Panc1 (cell line): ENCODE results near the gene TRDN. TPM values are rescaled to one million over a fixed set of nuclear protein-coding genes. Genes with fewer than 3 reads are reported as not detected.

Experiments
- ATAC-seq: fragments of 200-7000 bp; cut with Tn5 transposase; 2 replicates; pipeline ENCODE4 v1.9.1; 2020; ENCODE audit warnings: mild to moderate bottlenecking, moderate library complexity
- BruUV-seq: library from RNA; stranded (reverse); fragments of 400-500 nt; replicated peaks from 2 replicates; lab custom pipeline; 2021; lab: Mats Ljungman, UMichigan
- CTCF ChIA-PET: fragments of 300-600 bp; sonication (Branson Sonifier 250); formaldehyde crosslinking; loops from one replicate; lab custom pipeline; 2022; ENCODE audit warnings: antibody characterized with exemption; lab: Charles Lee
- POLR2A ChIA-PET: fragments of 300-600 bp; sonication (Branson Sonifier 250); formaldehyde crosslinking; loops from one replicate; lab custom pipeline; 2022; ENCODE audit warnings: antibody characterized with exemption; lab: Charles Lee
- DNase-seq: peaks from one replicate; pipeline ENCODE4 v3.0.0-alpha.2; 2010; ENCODE audit warnings: low read depth, low spot score
- H3K27ac ChIP-seq: 2 replicates; pipeline ENCODE4 v1.5.1; 2011; ENCODE audit warnings: mild to moderate bottlenecking, low read length, inconsistent platforms
- H3K27me3 ChIP-seq: fragments of 200-500 bp; sonication (Bioruptor generic); 2 replicates; pipeline ENCODE4 v1.6.0; 2014; ENCODE audit warnings: low read length, inconsistent platforms; ENCODE audit not compliant: control insufficient read depth, insufficient read depth
- H3K36me3 ChIP-seq: fragments of 200-500 bp; sonication (Bioruptor generic); 2 replicates; pipeline ENCODE4 v1.5.1; 2014; ENCODE audit warnings: inconsistent platforms, mild to moderate bottlenecking, low read length, moderate library complexity; ENCODE audit not compliant: control insufficient read depth, insufficient read depth
- H3K4me1 ChIP-seq: 2 replicates; pipeline ENCODE4 v1.5.1; 2011; ENCODE audit warnings: inconsistent platforms, mild to moderate bottlenecking, low read length, moderate library complexity; ENCODE audit not compliant: control insufficient read depth, insufficient read depth
- H3K4me3 ChIP-seq, 2 experiments: 2 replicates each; pipeline ENCODE4 v1.5.1; 2011 to 2012; ENCODE audit warnings: low read depth in 2 of 2, low read length in 2 of 2, mild to moderate bottlenecking in 2 of 2, inconsistent platforms in 1 of 2, moderate library complexity in 1 of 2
- H3K9me3 ChIP-seq: fragments of 200-500 bp; sonication (Bioruptor generic); 2 replicates; pipeline ENCODE4 v1.5.1; 2014; ENCODE audit warnings: low read depth, mild to moderate bottlenecking, inconsistent platforms, low read length, moderate library complexity; ENCODE audit not compliant: control insufficient read depth, insufficient read depth
- POLR2AphosphoS5 ChIP-seq: IDR thresholded peaks from 2 replicates; pipeline ENCODE4 v1.6.1; 2012; ENCODE audit warnings: mild to moderate bottlenecking, low read depth, low read length, moderate library complexity
- SIN3A ChIP-seq: IDR thresholded peaks from 2 replicates; pipeline ENCODE4 v1.6.1; 2012; ENCODE audit warnings: low read depth, mild to moderate bottlenecking, low read length, moderate library complexity, borderline replicate concordance; ENCODE audit not compliant: insufficient read depth
- TCF7L2 ChIP-seq: IDR thresholded peaks from 2 replicates; pipeline ENCODE4 v1.6.1; 2011; ENCODE audit warnings: mild to moderate bottlenecking, low read depth, low read length, inconsistent platforms
- in situ Hi-C: cut with HindIII; loops from 2 replicates; pipeline ENCODE4 v1.10.0; 2016; ENCODE audit warnings: low sequenced_read_pairs, low pct_unique_long_range_greater_than_20kb
- intact Hi-C: fragments of 100-400 bp; cut with micrococcal nuclease; formaldehyde crosslinking; loops from one replicate; pipeline ENCODE4 v1.10.0; 2022; ENCODE audit not compliant: unreplicated experiment
- total RNA-seq: library from RNA; stranded (reverse); gene quantifications from one replicate; pipeline ENCODE4 v1.2.1, GENCODE V29; 2021; ENCODE audit not compliant: unreplicated experiment
- TF ChIP-seq, protein P1 (sequence below), 2 experiments: IDR thresholded peaks; 2 replicates each; pipeline ENCODE4 v1.6.1; 2011 to 2012; ENCODE audit warnings: low read depth in 2 of 2, control low read depth in 1 of 2, low read length in 1 of 2, mild to moderate bottlenecking in 1 of 2, moderate library complexity in 1 of 2; ENCODE audit not compliant: insufficient read depth in 1 of 2
- TF ChIP-seq, protein P2 (sequence below): fragments of 450-650 bp; IDR thresholded peaks from 2 replicates; pipeline ENCODE4 v1.5.1; 2017; ENCODE audit warnings: mild to moderate bottlenecking

The TRDN gene
- total RNA-seq, 1 experiment from 2014 or later = not detected

DNA sequence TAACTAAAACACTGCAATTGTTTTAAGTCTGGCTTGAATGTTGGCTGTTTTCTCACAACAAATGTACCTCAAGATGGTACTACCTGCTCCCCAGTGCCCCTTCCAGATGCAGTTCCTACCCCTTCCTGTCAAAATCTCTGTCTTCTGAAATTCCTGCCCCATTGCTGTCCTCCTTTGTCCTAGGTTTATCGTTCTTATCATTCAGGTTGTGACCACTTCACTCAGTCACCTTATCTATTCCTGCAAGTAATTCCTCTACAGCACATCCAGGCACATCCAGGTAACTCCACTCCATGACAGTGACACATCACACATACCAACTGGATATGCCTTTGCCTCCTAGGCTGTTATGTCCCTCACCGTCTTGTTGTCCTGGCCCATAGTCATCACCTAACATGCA is 90.2 kb downstream of the TRDN start:
- TF ChIP-seq, protein P1, sequence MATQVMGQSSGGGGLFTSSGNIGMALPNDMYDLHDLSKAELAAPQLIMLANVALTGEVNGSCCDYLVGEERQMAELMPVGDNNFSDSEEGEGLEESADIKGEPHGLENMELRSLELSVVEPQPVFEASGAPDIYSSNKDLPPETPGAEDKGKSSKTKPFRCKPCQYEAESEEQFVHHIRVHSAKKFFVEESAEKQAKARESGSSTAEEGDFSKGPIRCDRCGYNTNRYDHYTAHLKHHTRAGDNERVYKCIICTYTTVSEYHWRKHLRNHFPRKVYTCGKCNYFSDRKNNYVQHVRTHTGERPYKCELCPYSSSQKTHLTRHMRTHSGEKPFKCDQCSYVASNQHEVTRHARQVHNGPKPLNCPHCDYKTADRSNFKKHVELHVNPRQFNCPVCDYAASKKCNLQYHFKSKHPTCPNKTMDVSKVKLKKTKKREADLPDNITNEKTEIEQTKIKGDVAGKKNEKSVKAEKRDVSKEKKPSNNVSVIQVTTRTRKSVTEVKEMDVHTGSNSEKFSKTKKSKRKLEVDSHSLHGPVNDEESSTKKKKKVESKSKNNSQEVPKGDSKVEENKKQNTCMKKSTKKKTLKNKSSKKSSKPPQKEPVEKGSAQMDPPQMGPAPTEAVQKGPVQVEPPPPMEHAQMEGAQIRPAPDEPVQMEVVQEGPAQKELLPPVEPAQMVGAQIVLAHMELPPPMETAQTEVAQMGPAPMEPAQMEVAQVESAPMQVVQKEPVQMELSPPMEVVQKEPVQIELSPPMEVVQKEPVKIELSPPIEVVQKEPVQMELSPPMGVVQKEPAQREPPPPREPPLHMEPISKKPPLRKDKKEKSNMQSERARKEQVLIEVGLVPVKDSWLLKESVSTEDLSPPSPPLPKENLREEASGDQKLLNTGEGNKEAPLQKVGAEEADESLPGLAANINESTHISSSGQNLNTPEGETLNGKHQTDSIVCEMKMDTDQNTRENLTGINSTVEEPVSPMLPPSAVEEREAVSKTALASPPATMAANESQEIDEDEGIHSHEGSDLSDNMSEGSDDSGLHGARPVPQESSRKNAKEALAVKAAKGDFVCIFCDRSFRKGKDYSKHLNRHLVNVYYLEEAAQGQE (IDR thresholded peaks at IDR 0.05; ENCODE audit: insufficient read depth in 1 of 2, low read depth in 2 of 2, low read length in 1 of 2) = no peak
- TF ChIP-seq TCF7L2 (no peak), POLR2AphosphoS5 (no peak), SIN3A (no peak)
- TF ChIP-seq, protein P2, sequence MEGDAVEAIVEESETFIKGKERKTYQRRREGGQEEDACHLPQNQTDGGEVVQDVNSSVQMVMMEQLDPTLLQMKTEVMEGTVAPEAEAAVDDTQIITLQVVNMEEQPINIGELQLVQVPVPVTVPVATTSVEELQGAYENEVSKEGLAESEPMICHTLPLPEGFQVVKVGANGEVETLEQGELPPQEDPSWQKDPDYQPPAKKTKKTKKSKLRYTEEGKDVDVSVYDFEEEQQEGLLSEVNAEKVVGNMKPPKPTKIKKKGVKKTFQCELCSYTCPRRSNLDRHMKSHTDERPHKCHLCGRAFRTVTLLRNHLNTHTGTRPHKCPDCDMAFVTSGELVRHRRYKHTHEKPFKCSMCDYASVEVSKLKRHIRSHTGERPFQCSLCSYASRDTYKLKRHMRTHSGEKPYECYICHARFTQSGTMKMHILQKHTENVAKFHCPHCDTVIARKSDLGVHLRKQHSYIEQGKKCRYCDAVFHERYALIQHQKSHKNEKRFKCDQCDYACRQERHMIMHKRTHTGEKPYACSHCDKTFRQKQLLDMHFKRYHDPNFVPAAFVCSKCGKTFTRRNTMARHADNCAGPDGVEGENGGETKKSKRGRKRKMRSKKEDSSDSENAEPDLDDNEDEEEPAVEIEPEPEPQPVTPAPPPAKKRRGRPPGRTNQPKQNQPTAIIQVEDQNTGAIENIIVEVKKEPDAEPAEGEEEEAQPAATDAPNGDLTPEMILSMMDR = no peak
- no peaks in the 10 kb centered on the region for H3K9me3 ChIP-seq
- ATAC-seq (no peak), DNase-seq (no peak)
- BruUV-seq = no TSS peak
- no peak overlapping the region for H3K4me3 ChIP-seq
- in situ Hi-C loops (no loop called here), intact Hi-C loops (no loop called here)
- CTCF ChIA-PET = no interaction called here
- H3K36me3 ChIP-seq = no peaks in the 10 kb centered on the region
- H3K27me3 ChIP-seq = no peaks in the 10 kb centered on the region
- H3K4me1 ChIP-seq = no peaks in the 10 kb centered on the region
- POLR2A ChIA-PET = no interaction called here
- no peak overlapping the region for H3K27ac ChIP-seq

DNA sequence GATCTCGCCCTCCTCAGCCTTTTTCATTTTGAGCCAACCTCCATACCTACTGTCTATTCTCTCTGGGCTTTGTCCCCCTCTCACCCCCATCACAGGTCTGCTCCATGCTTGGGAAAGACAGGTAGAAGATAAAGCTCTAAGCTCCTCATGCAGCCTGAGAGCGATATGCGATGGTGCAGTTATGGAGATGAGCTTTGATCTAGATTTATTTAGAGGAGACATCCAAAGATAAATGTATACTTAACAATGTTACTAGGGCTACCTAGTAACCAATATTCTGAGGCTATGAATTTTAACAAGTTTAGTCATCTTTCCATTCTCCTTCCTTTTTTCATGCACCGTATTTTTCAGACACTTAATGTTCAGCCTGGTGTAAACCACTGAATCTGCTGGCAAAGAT is 95.3 kb downstream of the TRDN start:
- intact Hi-C loops = no loop called here
- H3K4me1 ChIP-seq = no peaks in the 10 kb centered on the region
- TF ChIP-seq SIN3A = no peak
- TF ChIP-seq, protein P2 = no peak
- no peak for TF ChIP-seq TCF7L2
- TF ChIP-seq, protein P1 (IDR thresholded peaks at IDR 0.05; ENCODE audit: insufficient read depth in 1 of 2, low read depth in 2 of 2, low read length in 1 of 2) = no peak
- TF ChIP-seq POLR2AphosphoS5 = no peak
- in situ Hi-C loops = no loop called here
- ChIA-PET CTCF (no interaction called here), POLR2A (no interaction called here)
- H3K9me3 ChIP-seq = no peaks in the 10 kb centered on the region
- no peak overlapping the region for H3K4me3 ChIP-seq
- ATAC-seq (no peak), DNase-seq (no peak)
- H3K27me3 ChIP-seq = no peaks in the 10 kb centered on the region
- no peak overlapping the region for H3K27ac ChIP-seq
- BruUV-seq = no TSS peak
- H3K36me3 ChIP-seq = no peaks in the 10 kb centered on the region
